ENCODE measurements around the gene PRKAG2.
"Not testable (repeated sequence)": the region's sequence is repeated elsewhere in the genome, so short reads cannot be mapped to it uniquely, and the experiment has no call there.

PRKAG2 gene

DNA sequence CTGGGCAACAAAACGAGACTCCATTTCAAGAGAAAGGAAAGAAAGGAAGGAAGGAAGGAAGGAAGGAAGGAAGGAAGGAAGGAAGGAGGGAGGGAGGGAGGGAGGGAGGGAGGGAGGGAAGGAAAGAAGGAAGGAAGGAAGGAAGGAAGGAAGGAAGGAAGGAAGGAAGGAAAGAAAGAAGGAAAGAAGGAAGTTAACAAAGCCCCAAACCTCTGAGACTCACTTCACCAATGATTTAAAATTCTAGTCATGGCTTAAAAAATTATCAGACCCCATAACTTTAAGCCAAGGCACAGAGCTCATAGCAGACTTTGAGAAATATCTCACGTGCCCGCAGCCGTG, 94.7 kb downstream of the PRKAG2 start:
- DNase-seq: not testable (repeated sequence)

DNA sequence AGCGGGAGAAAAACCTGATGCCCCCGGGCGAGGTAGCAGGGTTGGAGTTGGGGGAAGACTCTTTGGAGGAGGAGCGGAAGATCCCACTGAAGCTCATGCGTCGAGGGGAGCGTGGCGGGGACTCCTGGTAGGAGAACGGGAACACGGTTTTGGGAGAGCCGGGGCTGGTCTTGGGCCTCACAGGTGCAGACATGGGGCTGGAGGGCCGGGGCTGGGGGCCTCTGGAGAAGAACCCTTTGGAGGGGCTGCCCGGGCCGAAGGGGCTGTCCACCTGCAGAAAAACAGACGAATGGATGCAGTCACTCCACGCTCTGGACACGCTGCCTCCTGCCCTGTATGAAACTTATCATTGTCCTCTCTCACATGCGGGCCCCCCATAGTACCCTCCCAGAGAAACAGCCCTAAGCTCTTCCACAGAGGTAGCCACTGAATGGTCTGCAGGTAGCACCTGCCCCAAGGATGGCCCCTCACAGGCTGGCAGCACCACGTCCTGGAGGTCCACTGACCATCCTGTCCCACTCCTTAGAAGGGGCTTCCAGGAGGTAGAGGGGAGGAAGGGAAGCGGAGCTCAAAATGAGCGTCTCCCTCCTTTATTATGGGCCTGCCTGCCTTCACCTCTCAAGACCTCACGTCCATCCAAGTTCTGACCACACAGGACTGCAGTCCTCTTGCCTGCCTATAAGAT, 95.6 kb downstream of the PRKAG2 start:
- DNase-seq: no peak

DNA sequence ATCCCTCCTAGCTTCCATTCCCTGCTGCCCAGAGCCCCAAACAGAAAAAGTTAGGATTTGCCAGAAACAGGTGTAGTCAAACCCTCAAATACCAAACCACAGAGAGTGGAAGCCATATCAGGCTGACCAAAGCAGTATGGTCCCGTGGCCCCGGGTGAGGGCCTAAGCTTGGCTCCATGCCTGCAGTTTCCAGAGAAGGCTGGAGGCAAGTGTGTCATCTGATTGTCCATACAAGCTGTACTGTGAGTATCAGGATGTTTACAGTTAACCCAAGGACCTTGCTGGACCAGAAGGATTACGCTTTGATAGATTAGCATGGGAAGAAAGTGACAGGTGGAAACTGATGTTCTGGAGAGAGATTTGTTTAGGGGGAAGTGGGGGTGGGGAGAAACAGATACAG, 96.3 kb downstream of the PRKAG2 start:
- no peak for DNase-seq

DNA sequence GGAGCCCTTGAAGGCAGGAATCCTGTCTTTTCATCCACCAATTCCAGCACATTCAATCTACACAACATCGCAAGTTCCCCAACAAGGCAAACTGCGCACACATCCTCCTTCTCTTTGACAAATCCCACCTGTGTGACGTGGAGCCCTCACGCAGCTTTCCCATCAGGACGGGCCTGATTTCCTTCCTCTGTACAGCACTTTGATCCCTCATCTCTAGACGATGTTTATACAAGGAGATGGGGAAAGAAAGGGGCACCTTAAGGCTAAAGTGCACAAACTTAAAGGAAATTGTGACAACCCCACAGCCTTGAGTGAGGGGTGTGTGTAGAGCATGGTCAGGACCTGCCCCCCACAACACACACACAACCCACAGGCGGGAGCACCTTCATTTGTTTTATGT, 97.2 kb downstream of the PRKAG2 start:
- no peak for DNase-seq

DNA sequence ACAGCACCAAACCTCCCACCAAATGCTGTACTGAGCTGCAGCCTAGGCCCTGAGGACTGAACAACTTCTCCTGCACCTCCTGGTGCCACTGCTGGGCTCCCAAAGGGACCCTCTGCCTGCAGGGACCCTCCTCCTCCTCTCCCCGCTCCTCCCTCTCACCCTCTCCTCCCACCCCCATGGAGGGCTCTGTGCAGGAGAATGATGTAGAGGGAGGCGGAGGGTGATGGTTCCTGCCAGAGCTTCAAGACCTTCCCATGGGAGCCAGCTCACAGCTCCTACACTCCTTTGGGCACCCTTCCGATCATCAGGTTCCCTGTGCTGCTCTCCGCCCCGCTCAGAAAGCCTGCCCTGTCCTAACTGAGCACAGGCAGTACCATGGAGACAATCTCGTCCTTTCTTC, 97.7 kb downstream of the PRKAG2 start:
- DNase-seq: no peak

DNA sequence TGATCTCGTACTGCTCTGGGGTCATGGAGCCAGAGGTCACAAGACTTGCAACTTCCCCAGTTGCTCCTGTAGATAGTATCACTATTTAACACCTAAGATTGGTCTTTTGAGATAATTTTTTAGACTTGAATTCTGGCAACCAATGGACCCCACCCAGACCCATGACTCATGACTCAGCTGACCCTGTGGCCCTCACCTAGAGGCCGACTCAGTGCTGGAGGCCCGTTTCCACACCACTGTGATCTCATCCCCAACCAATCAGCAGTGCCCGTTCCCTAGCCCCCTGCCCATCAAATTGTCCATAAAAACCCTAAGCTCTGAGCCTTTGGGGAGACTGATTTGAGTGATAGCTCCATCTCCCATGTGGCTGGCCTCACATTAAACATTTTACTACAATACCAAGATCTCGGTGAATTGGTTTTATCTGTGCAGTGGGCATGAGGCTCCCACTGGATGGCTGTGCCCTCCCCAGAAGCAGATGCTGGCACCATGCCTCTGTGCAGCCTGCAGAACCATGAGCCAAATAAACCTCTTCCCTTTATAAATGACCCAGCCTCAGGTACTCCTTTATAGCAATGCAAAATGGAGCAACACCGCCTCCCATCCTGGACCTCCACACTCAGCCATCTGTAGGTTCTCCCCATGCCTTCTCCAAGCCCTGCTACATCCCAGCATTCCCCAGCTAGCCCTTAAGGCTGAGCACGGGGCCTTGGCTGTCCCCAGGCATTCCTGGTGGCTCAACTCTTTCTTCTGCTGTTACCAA, 98.8 kb downstream of the PRKAG2 start:
- DNase-seq: no peak

DNA sequence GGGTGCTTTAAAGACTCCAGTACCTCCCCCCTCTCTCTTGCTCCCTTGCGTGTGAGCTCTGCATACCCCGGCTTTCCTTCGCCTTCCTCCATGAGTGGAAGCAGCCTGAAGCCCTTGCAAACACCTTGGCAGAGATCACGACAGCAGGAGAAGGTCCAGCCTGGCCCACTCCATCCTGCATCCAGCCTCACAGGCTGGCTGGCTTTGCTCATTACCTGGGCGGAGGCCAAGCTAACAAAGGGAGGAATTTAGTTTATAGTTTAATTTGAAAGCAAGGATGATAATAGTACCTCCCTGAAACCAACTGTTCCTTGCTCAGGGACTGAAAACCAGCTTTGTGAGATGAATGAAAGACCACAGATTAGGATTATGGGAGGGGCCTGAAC, 99.4 kb downstream of the PRKAG2 start:
- no peak for DNase-seq

DNA sequence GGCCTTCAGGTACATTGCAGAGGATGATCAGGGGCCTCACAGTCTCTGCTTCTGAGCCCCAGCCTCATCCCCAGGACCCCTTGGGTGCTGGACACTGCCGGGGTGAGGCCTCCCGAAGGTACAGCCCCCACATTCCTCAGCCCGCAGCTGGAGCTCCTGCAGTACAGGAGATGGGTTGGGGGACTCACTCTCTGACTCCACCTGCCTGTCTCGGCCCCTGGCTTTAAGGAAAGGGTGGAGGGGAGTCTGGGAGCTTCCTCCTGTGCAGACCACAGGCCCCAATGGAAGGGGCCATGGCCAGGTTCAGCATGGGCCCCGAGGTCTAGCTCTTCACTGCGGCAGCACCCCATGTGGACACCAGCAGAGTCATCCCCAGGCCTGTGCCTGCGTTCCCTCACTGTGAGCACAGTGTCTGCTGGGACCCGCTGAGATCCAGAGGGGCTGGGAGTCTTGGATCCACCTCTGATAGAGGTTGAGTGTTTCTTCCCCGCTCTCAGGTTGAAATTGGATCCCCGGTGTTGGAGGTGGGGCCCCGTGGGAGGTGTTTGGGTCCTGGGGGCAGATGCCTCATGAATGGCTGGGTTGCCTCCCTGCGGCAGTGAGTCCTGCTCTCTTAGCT, 99.9 kb downstream of the PRKAG2 start:
- DNase-seq: no peak

DNA sequence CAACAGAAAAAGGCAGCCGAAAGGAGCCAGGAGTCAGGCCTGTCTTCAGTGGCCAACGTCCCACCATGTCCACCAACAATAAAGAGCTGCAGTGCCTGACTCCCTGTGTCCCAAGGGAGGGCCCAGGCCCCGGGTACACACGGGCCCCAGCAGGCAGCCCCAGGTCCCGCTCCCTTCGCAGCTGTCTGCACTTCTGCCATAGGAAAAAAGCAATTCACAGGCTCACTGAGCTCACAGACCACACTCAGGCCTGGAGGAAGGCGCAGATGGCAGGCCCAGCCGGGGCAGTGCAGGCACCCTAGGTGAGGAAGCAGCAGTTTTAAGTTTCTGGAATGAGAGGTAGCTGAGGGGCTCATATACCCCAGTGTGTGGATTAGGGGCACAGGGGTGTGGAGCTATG, 100.5 kb downstream of the PRKAG2 start:
- no peak for DNase-seq

DNA sequence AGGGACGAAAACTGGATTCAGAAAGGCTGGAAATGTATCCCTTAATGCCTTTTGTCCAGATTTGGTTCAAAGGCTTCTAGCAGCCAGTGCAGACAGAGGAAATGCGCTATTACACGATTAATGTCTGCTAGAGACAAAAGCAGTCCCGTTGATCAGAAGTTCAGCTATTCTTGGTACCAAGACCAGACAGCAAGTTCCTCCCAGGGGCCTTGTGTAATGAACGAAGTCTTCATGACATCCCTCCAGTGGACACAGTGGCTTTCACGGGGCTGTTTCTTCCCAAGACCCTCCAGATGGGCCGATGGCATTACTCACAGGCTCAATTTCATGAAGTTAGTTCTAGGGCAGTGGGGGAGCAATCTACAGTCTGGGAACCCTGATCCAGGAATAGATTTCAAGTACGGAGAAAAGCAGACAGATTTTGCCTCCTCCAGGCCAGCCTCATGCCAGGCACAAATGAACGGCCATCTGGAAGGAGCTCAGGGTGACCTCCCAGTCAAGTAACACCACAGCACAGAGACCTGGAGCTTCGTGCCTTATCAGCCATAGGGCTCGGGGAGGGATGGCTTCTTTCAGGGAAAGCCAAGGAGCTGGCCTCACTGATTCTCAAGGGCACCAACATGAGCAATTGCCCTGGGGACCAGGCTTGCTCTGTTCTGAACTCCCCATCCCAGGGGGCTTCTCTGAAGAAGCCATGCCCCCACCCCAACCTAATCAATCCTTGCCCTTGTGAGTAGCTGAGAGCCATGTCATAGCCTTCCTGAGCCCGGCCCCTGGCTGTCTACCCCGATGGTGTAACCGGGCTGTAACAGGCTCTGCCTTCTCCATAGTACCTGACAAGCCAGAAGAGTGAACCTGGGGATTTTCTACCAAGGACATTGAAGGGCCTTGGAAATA, 101.1 kb downstream of the PRKAG2 start:
- no peak for DNase-seq

DNA sequence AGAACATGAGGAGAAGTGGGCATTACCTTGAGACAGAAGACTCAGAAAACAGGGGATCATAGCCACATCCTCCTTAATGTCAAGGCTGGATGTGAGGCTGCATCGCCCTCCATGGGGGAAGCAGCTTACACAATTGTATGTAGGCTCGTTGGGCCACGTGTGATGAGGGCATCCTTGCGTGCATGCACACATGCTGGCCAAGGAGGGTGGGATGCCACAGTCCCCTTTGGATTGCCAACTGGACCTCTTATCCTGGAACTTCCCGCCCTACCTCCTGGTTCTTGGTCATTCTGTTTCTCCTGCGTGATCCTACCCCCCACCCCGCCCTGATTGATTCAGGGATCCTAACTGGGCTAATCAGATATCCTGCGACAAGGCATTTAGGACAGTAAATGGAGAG, 102.0 kb downstream of the PRKAG2 start:
- no peak for DNase-seq

DNA sequence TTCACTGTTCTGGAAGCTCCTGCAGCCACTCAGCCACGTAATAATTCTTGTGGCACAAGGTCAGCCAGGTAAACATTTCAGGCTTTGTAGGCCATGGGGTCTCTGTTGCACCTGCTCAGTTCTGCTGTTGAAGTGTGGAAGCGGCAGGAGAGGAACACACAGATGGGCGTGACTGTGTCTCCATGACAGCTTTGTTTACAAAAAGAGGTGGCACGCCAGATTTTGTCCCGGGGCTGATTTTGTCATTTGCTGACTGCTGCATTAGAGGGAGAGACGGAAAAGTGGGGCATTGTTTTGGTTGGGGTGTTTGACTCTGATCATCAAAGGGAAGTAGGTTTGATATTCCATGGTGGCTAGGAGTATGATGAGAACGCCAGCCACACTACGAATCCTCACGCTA, 103.1 kb downstream of the PRKAG2 start:
- no peak for DNase-seq

DNA sequence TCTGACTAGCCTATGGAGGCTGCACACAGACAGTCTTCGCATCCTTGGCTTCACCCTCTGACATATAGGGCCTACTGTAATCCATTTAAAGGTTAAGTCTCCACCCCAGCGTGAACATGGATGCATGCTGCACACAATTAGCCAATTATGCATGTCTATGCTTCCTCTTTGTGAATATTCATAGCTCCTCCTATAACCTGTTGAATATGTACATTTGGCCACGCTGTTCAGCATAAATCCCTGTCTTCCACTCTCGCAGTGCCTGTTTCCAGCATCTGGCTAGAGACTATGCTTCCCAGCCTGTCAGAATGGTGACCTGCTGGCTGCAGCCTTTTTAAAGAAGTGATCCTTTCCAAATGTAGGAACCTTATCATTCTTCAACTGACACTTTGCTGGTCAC, 106.7 kb downstream of the PRKAG2 start:
- DNase-seq: no peak

DNA sequence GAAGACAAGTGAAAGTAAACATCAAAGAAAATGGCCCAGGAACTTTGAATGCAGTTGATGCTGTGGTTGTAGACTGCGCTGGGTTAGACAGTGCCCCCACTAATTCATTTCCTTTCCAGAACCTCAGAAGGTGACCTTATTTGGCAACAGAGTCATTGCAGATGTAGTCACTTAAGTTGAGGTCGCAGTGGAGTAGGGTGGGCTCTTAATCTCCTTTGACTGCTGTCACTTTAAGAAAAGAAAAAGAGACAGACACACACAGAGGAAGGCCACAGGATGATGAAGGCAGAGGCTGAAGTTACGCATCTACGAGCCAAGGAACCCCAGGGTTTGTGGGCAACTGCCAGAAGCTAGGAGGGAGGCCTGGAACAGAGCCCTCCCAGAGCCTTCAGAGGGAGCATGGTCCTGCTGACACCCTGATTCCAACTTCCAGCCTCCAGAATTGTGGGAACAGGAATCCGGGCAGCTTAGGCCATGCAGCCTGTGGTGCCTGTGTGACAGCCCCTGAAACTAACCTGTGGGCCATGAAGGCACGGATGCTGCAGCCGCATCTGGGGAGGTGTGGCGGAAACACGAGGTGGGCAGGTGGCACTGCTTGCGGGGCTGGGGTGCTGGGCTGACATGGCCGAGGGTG, 107.6 kb downstream of the PRKAG2 start:
- no peak for DNase-seq

DNA sequence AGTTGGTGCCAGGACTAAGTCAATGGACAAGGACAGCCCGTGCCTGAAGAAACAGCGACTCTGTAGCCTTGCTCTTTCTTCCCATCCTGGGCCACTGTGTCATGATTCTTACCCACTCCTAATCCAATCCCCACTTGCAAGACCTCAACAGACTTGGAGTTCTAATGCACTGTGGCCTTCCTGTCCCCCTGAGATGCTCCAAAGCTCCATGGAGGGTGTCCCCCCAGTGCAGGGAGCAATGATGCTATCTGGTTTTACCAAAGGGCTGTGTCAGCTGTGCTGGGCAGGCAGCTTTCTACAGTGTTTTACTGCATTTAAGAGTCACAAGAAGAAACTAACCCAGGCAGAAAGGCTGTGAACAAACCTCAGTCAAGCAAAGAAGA, 108.1 kb downstream of the PRKAG2 start:
- DNase-seq: no peak

DNA sequence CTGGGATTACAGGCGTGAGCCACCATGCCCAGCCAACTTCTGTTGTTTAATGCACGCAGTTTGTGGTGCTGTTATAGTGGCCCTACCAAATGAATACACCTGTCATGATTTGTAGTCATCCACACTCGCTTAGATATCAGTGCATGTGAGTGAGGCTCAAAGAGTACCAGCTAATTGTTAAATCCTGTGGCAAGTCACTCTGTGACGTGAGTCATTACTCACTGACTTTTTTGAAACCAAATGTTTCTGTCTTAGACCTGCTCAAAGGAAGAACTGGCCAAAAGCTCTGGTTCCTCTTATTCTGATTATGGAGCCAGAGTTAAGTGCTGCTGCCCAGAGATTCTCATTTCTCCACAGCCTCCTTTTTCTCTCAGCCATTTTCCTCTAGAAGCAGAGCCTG, 109.4 kb downstream of the PRKAG2 start:
- no peak for DNase-seq

DNA sequence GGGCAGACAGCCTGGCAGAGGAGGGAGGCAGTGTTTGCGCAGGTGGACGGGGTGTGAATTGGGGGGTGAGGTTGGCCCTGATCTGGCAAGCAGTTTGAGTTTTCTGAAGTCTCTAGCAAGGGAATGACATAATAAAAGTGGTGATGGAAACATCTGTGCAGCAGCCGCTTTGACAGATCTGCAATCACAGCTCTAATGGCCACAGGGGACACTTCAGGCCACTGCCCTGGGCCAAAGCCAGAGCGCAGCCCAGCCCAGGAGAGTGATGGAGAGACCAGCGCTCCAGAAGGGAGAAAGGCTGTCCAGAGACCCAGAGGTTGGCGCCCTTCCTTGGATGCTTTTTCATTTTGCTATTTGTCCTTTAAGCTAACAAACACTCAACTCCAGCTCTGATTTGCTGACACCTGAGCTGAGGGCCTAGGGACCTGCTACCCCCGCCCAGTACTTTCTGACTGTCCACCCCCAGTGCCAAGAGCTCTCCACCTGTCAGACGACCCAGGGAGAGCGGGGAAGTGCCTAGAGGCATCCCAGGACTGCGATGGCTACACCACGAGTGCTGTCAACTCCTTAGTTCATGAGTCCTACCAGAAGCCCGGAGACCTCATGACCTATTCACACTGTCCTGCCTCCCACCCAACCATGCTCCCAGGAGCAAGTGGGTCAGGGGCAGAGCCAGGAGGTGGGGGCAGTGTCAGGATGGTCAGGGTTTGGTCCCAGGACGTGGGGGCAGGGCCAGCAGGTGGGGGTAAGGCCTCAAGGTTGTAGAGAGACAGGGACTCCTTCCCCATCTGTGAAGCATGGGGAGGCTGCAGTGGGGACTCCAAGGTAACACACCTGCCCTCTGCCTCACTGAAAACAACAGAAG, 112.6 kb downstream of the PRKAG2 start:
- DNase-seq: no peak

DNA sequence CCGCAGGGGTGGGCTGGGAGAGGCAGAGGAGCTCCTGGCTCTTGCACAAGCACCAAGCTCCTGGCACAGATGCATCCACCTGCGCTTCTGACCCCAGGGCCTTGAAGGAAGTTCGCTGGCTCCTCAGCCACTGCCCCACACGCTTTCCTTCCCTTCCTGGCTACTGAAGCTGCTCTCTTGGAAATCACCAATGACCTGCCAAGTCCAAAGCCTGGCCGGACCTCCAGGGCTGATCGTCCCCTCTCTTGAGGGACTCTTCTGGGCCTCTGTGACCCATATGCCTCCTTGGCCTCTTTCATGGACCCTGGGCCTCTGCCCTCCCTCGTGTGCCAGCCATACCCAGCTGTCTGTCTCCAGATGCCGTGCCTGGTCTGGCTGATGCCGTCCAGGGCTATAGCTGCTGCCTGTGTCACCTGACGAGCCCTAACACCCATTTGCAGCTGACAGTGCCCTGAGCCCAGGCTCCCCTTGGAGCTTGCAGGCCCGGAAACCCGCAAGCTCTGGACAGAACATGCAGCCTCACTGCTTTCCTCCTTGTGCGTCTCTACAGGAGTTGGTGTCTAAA, 113.4 kb downstream of the PRKAG2 start:
- DNase-seq: no peak

DNA sequence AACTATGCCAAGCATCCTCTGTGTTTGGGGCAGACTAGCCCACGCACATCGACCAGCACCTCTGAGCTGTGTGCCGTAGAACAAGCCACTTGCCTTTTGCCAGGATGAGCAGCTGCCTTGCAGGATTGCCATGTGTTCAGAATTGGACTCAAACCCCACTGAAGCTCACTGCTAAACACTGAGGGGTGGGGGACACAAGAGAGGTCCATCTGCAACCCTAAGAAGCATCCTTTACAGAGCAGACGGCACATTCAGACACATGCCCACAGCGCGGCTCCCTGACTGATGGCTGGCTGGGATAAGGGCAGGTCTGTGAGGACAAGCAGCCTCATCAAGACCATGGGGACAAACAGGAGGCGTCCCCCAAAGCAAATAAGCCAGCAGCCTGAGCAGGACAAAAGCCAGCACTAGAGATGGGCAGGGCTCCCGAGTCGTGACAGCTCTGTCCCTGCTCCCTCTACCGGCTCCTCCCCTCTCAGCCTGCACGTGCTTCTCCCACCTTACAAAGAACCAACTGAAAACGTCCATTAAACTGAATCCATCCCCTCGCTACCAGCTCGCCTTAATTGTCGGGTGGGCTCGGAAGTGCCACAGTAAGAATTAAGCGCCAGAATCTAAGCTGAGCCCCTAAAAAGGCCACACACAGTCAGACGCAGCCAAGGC, 114.2 kb downstream of the PRKAG2 start:
- DNase-seq: no peak

DNA sequence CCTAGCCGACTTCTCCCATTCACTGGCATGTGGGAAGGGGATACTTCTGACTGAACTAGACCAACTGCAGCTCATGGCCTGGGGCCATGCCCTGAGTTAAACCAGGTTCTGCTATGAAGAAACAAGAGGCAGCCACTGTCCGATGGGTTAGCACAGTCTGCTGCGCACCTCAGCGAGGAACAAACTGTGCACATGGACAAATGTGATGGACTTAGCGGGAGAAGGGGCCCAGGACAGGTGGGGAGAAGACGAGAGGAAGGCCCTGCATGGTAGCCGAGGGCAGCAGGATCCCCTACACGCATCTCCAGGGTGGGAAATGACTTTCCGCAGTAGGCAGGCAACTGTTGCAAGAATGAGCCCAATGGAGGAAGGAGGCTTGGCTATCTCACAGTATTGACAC, 115.0 kb downstream of the PRKAG2 start:
- no peak for DNase-seq

DNA sequence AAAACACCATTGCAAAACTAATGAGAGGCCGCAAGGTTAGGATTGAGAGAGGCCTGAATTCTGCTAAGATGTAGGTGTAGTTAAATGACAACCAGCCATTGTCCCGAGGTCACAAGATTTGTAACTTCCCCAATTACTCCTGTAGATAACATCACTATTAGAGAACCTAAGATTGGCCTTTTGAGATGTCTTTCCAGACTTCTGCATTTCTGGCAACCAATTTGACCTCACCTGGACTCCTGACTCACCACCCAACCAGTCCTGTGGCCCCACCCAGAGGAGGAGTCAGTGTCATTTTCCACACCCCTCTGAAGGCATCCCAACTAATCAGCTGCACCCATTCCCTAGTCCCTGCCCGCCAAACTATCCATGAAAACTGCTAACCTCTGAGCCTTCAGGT, 115.7 kb downstream of the PRKAG2 start:
- no peak for DNase-seq
